ACHN (cell line): ENCODE results near the gene GGPS1.
"Not testable (repeated sequence)": the region's sequence is repeated elsewhere in the genome, so short reads cannot be mapped to it uniquely, and the experiment has no call there.

Source experiments
- DNase-seq: peaks from one replicate; pipeline ENCODE4 v3.0.0-alpha.2; 2015
- in situ Hi-C: cut with HindIII; loops from 2 replicates; pipeline ENCODE4 v1.10.0; 2017; ENCODE audit warnings: low sequenced_read_pairs, low pct_ligation_motif_present, low pct_unique_long_range_greater_than_20kb

GGPS1 gene

DNA sequence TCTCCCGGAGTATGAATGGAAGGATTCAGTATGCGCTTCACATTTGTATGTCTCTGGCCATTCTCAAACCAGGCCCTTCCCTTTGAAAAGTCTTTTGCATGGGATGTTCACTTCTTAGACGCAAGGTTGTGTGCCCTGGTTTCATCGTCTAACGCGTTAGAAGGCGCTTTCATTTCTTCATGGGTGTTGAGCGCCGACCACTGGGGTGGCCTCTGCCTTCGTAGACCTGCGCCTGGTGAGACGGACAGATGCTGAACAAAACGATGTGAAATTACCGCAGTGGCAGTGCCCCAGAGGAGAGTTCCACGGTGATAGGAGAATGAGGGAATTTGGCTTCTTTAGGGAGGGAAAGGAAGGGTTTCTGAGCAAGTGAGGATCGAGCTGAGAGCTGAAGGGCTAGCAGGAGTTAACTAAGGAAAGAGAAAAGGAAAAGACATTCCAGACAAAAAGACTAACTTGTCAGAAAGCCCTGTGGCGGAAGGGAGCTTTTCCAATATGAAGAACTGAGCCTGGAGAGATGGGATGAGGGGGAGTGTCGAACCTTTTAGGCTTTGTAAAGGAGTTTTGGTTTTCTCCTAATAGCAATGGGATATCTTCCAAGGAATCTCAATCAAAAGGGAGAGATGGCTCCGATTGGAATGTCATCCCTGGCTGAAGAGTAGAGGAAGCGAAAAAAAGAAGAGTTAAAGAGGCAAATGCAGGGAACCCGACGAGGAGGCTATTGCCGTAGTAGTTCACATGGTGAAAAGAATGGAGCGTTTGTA, 951 bp downstream of the GGPS1 start:
- in situ Hi-C loops = no loop called here
- DNase-seq = peak; percentile 71

DNA sequence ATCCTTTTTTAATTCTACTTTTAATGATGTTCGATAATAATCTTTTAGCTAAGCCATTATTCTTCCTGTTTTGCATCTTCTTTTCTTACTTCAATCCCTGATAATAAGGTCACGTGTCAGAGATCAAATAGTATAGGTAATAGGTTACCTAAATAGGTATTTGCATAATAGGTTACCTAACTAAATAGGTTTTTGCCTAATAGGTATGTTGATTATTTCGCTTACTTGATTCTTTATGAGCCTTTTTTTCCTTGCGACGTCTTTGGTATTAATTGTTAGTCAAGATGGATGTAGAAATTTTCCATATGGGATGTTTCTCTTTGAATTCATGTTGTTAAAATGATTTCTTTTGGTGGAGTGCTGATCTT, 2.5 kb downstream of the GGPS1 start:
- in situ Hi-C loops = no loop called here
- DNase-seq = no peak

DNA sequence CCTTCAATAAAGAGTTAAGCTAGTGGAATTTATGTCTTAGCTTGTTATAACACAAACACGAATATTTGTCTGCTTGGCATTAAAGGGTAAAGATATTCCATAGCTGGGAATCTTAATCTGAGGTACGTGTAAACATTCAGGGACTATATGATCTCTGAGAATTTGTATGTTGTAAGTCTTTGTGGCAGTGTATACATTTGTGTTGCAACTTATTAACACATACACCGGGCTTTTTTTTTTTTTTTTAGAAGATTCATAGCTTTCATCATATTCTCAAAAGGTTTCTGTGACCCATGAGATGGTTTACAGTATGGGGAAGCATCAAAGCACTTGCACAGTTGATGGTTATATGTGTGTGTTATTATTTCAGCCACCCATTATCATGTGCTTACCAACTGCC, 3.0 kb downstream of the GGPS1 start:
- no peak for DNase-seq
- in situ Hi-C loops = no loop called here

DNA sequence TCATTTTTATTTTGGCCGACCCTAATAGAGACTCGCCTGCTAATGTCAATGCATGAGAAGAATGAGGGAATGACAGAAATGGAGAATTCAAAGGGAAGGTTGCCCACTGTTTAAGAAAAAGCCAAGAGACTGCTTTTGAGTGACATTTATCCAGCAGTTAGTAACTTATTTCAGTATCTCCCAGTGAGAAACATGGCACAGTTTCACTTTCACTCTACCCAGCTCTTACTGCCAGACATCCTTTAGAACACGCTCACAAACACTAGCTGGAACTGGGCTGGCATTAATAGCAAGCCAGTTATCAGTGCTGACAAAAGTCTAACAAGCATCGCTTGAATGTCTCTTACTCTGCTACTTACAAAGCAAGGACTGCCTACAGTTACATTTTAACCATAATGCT, 8.5 kb downstream of the GGPS1 start:
- DNase-seq = peak; percentile 73
- in situ Hi-C loops = no loop called here

DNA sequence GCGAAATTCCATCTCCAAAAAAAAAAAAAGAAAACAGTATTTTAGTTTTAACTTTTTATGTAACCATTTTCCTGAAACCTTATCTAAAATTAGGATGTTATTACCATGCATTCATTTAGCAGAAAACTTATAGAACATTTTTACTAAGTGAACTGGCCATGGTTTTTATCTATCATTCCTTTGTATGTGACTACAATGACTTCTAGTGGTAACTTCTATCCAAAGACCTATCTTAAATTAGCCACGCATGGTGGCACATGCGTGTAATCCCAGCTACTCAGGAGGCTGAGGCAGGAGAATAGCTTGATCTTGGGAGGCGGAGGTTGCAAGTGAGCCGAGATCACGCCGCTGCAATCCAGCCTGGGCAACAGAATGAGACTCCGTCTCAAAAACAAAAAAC, 11.4 kb downstream of the GGPS1 start:
- in situ Hi-C loops = no loop called here

DNA sequence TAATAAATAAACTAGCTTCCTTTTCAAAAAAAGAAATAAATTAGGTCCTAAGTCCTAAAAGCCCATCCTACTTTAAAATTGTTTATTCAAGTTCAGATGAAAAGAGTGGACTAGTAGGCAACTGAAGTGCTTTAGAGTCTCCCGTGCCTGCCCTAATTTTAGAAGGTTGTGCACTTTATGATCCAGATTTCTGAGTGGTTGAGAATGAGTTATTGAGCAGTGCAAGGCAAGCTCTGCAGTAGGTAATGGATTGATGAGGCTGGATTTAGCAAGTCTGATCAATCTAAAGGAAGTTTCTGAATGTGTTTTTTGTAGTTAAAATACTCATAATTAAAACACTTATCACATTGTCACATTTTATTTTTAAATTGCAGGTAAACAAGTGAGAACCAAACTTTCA, 13.0 kb downstream of the GGPS1 start:
- in situ Hi-C loops = no loop called here
- DNase-seq = no peak

More for the DNA sequence above, 11.4 kb downstream of the GGPS1 start:
- DNase-seq = peak; percentile 26

DNA sequence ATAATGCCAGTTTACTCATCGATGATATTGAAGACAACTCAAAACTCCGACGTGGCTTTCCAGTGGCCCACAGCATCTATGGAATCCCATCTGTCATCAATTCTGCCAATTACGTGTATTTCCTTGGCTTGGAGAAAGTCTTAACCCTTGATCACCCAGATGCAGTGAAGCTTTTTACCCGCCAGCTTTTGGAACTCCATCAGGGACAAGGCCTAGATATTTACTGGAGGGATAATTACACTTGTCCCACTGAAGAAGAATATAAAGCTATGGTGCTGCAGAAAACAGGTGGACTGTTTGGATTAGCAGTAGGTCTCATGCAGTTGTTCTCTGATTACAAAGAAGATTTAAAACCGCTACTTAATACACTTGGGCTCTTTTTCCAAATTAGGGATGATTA, 13.7 kb downstream of the GGPS1 start:
- no peak for DNase-seq
- in situ Hi-C loops = no loop called here

DNA sequence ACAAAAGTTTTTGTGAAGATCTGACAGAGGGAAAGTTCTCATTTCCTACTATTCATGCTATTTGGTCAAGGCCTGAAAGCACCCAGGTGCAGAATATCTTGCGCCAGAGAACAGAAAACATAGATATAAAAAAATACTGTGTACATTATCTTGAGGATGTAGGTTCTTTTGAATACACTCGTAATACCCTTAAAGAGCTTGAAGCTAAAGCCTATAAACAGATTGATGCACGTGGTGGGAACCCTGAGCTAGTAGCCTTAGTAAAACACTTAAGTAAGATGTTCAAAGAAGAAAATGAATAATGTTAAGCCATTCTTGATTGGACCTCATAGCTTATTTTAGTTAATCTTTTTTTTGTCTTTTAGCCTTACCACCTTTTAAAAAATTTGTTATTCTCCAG, 14.1 kb downstream of the GGPS1 start:
- DNase-seq = no peak
- in situ Hi-C loops = no loop called here

DNA sequence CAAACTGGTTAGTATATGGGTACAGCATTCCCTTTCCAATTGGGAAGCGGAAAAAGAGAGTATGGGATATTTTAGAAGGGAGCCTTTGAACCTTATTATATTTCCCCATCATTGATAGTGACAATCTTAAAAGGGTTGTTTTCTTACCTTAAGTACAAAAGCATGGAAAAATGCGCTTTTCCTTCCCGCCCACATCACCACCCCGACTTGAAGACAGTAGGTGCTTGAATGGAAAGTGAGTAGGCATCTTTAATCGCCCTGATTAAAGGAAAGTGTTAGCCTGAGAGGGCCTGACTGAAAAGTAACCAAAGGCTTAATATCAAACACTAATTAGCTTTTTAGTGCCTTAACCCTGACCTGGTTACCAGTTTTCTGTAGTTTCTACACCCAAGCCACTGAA, 15.4 kb downstream of the GGPS1 start:
- DNase-seq = no peak
- in situ Hi-C loops = no loop called here

DNA sequence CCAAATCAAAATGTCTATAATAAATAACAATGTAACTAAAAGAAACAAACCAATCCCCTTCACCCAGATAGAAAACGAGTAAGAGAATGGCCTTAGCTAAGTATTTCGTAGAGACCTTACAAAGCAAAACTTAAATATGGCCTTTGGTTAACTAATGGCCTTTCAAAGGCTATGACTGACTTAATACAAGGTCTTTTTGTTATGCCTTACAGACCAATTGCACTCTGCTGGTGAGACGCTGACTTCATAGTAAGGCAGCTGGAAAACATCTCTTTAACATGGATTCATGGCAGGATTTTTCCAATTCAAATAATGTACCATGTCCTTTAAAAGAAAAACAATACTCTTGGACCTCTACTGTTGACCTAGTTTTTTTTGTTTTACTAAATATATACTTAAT, 23.1 kb downstream of the GGPS1 start:
- no peak for DNase-seq
- in situ Hi-C loops = no loop called here

DNA sequence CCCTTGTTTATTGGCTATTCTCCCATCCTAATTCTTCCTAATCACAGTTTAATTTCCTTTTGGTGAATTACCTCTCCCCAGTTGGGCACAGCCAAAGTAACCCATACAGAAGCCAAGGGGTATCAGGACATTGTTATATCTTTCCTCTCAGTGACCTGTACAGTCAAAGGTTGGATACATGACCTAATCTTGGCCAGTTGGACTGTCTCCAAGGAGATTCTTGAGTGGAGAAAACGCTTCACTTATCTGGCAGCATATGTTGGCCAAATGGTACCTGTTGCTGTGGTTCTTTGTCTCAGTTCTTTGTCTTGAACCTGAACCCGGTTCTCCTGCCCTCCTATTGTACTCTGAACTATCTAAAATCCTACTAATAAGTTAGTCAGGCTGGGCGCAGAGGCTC, 23.5 kb downstream of the GGPS1 start:
- no peak for DNase-seq
- in situ Hi-C loops = no loop called here

DNA sequence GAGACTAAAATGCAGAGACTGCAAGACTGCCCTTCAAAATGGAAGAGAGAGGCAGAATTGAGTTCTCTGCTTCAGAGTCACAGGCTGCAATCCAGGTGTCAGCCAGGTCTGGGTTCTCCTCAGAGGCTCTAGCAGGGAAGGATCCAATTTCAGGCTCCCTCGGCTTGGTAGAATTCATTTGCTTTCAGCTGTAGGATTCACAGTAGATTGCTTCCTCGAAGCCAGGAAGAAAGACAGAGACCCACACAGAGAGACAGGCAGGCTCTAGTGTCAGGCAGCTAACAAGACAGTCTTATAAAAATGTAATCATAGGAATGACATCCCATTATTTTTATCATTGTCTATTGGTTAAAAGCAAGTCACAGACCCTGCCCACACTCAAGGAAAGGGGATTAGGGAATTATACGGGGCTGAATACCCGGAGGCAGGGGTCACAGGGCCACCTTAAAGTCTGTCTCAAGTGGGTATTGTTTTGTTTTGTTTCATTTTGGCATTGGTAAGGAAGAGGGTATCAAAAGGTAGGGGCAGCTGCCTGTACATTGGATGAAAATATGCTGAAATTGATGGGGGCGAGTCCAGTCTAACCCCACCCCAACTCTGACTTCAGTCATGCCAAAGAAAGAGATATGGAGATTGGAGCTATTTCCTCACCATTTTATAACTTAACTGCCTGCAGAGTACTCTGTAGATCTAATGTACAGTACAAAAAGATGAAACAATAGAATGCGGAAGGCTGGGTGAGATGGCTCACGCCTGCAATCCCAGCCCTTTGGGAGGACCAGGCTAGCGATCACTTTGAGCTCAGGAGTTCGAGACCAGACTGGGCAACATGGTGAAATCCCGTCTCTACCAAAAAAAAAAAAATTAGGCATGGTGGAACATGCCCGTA, 29.4 kb downstream of the GGPS1 start:
- in situ Hi-C loops = no loop called here
- no peak for DNase-seq

DNA sequence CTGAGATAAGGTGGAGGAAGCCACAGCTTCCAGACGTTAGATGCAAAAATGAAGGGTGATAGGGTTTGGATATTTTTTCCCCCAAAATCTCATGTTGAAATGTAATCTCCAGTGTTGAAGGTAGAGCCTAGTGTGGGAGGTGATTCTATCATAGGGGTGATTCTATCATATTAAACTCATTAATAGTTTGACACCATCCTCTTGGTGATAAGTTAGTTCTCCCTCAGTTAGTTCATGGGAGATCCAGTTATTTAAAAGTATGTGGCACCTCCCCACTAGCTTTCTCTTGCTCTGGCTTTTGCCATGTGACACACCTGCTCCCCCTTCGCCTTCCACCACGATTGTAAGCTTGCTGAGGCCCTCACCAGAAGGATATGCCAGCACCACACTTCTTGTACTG, 30.5 kb downstream of the GGPS1 start:
- in situ Hi-C loops = no loop called here
- DNase-seq = no peak

DNA sequence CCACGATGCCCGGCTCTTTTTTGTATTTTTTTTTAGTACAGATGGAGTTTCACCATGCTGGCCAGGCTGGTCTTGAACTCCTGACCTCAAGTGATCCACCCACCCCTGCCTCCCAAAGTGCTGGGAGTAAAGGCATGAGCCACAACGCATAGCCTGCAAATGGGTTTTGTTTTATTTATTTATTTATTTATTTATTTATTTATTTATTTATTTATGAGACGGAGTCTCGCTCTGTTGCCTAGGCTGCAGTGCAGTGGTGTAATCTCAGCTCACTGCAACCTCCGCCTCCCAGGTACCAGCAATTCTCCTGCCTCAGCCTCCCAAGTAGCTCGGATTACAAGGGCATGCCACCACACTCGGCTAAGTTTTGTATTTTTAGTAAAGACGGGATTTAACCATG, 35.8 kb downstream of the GGPS1 start:
- DNase-seq, in situ Hi-C loops: not testable (repeated sequence)

DNA sequence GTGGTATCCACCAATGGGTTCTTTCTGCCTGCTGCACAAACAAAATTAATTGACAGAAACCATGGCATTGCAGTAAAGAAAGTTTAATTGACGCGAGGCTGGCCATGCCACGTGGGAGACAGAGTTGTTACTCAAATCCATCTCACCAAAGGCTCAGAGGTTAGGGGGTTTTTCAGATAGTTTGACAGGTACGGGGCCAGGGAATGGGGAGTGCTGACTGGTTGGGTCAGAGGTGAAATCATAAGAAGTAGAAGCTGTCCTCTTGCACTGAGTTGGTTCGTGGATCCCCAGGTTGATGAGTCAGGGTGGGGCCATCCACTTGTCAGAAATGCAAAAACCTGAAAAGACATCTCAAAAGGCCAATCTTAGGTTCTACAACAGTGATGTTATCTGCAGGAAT, 37.9 kb downstream of the GGPS1 start:
- DNase-seq = no peak
- in situ Hi-C loops = no loop called here

DNA sequence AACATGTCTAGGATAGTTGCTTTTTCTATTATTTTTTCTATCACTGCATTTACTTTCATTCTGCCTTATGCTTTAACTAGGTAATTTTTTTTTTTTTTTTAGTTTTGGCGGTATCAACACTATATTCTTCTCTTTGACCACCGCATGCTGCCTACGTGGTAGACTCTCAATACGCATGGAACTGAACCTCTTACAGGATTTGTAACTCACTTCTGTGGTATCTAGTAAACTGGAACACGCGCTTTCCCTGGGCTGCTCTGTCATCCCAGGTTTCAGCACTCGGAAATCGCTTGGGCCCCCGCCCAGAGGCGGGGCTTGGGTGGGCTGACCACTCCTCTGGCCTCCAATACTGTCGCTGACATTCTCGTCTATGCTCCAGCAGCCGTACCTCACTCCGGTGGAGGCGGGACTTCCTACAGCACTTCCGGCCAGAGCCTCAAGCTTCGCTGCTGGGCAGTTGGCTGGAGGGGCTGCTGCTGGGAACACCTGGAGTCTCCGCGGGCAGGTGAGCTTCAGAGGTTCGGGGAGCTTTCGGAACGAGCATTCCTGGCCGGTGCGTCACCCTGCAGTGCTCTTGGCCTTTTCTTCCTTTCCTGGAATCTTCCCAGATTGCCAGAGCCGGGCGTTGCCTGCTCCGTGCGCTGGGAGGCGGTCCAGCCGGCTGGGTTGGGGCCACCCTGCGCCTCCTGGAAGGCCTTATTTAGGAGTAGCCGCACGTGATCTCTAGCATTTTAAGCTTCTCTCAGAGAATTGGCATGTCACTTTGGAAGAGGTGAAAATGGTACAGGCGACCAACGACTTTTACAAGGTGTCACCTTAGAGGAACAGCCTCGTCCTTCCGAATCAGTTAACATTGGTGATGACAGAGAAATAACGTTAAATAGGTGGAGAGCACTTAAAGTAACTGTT, 38.9 kb downstream of the GGPS1 start, which contains the start of gene TBCE:
TSS of gene TBCE (plus strand) at position 428 of the 909 bp plus-strand sequence. CDS start 12,623 bp downstream, outside the sequence.
- in situ Hi-C loops = no loop called here
- DNase-seq = peak; percentile 99

DNA sequence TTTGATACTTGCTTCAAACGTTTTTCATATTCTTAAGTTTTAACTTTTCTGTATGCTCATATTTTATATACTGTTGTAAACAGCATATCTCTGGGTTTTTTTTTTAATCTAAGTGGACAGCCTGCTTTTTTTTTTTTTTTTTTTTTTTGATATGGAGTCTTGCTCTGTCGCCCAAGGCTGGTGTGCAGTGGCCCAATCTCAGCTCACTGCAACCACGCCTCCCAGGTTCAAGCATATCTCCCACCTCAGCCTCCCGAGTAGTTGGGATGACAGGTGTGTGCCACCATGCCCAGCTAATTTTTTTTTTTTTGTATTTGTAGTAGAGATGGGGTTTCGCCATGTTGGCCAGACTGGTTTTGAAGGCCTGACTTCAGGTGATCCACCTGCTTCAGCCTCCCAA, 40.1 kb downstream of the GGPS1 start:
- in situ Hi-C loops = no loop called here
- no peak for DNase-seq

DNA sequence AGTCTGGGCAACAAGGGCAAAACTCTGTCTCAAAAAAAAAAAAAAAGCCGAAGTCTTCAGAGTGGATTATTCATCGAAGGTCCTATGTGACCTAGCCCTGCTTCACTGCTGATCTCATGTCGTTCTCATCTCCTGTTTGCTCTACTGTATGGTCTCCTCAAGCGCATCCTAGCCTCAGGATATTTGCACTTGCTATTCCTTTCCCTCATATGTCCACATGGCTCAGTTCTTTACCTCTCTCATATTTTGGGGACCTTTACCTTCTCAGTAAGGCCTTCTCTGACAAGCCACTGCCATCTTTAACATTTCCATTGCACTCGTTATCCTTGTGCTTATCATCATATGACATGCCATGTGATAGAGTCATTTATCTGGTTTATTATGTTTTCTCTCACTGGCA, 41.4 kb downstream of the GGPS1 start:
- no peak for DNase-seq
- in situ Hi-C loops = no loop called here
